ENCODE measurements around the gene MRPL1. TPM values are rescaled to one million over a fixed set of nuclear protein-coding genes. Genes with fewer than 3 reads are reported as not detected.

Gene MRPL1
- total and polyA plus RNA-seq, 2 donors (not counting 1 experiment from before 2014, with no cell fraction given), result 25.4 to 35.6 TPM

DNA sequence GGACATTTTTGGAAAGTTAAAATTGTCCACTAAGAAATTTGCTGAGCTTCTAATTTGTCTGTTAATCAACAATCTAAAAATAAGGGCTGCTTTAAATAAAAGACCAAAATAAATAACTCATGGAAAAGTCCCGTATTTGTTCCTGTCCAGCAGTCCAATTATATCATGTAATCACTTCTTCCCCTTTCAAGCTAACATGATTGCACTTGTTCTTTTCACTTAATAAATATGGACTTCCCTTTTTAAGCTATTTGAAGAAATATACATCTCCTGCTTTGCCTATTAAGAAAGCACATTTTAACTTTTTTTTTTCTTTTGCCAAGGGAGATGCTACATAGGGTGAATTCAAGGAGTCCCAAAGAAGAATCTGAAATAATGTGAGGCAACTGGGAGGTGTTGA is 138.9 kb downstream of the MRPL1 start:
- no peaks in the 10 kb centered on the region for H3K4me1 ChIP-seq (ENCODE audit: control insufficient read depth, extremely low read depth, insufficient read depth, low read length)
- H3K27me3 ChIP-seq (ENCODE audit: control insufficient read depth, insufficient read depth, low read length), result peaks cover 2% of the 10 kb centered on the region
- H3K79me2 ChIP-seq (ENCODE audit: control insufficient read depth, insufficient read depth, low read length), result no peaks in the 10 kb centered on the region
- no peak overlapping the region for H3K9ac ChIP-seq (ENCODE audit: insufficient read depth, low read length)
- no peak for TF ChIP-seq EZH2 (IDR thresholded peaks at IDR 0.05; ENCODE audit: low read length, missing control alignments)
- TF ChIP-seq, protein P1, sequence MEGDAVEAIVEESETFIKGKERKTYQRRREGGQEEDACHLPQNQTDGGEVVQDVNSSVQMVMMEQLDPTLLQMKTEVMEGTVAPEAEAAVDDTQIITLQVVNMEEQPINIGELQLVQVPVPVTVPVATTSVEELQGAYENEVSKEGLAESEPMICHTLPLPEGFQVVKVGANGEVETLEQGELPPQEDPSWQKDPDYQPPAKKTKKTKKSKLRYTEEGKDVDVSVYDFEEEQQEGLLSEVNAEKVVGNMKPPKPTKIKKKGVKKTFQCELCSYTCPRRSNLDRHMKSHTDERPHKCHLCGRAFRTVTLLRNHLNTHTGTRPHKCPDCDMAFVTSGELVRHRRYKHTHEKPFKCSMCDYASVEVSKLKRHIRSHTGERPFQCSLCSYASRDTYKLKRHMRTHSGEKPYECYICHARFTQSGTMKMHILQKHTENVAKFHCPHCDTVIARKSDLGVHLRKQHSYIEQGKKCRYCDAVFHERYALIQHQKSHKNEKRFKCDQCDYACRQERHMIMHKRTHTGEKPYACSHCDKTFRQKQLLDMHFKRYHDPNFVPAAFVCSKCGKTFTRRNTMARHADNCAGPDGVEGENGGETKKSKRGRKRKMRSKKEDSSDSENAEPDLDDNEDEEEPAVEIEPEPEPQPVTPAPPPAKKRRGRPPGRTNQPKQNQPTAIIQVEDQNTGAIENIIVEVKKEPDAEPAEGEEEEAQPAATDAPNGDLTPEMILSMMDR (conservative IDR thresholded peaks at IDR 0.05 in 1 of 2, IDR thresholded peaks at IDR 0.05 in 1 of 2; ENCODE audit: low read depth in 1 of 2, low read length in 2 of 2), result no peak
- DNase-seq (ENCODE audit: low read depth in 2 of 2), result no peak
- no peak overlapping the region for H2AFZ ChIP-seq (ENCODE audit: low read length)
- H3K4me2 ChIP-seq (ENCODE audit: extremely low read depth, insufficient read depth, low read length), result no peak overlapping the region
- H4K20me1 ChIP-seq (ENCODE audit: control insufficient read depth, extremely low read depth, insufficient read depth, low read length), result no peaks in the 10 kb centered on the region
- H3K9me3 ChIP-seq (ENCODE audit: control insufficient read depth, insufficient read depth, low read depth, low read length), result no peaks in the 10 kb centered on the region
- no peak overlapping the region for H3K27ac ChIP-seq (ENCODE audit: insufficient read depth, low read length)
- no peak overlapping the region for H3K4me3 ChIP-seq (replicated peaks in 1 of 4; ENCODE audit: control extremely low read depth in 1 of 4, insufficient read depth in 1 of 4, low read depth in 3 of 4, low read length in 4 of 4)
- H3K36me3 ChIP-seq (ENCODE audit: control insufficient read depth, insufficient read depth, low read length), result no peaks in the 10 kb centered on the region

DNA sequence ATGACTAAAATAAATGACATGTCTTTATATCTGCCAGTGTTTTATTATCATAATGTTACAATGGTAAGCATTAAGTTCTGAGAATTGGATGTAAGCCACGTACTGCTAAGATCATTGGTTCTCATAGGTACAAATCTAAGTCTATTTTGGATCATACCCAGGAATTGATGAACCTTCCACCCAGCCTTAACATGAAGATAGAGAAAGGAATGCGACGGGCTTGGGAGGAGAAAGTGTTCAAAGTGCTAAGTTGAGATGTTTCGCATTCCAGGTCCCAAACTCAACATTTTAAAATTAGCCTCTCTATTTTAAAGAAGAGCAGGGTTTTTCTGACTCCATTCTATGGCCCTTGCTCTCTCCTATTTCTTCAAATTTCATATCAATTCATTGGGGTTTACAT is 139.6 kb downstream of the MRPL1 start:
- no peak overlapping the region for H3K4me3 ChIP-seq (replicated peaks in 1 of 4; ENCODE audit: control extremely low read depth in 1 of 4, insufficient read depth in 1 of 4, low read depth in 3 of 4, low read length in 4 of 4)
- H3K36me3 ChIP-seq (ENCODE audit: control insufficient read depth, insufficient read depth, low read length), result no peaks in the 10 kb centered on the region
- H3K4me1 ChIP-seq (ENCODE audit: control insufficient read depth, extremely low read depth, insufficient read depth, low read length), result no peaks in the 10 kb centered on the region
- no peak for TF ChIP-seq EZH2 (IDR thresholded peaks at IDR 0.05; ENCODE audit: low read length, missing control alignments)
- TF ChIP-seq, protein P1 (conservative IDR thresholded peaks at IDR 0.05 in 1 of 2, IDR thresholded peaks at IDR 0.05 in 1 of 2; ENCODE audit: low read depth in 1 of 2, low read length in 2 of 2), result no peak
- H4K20me1 ChIP-seq (ENCODE audit: control insufficient read depth, extremely low read depth, insufficient read depth, low read length), result no peaks in the 10 kb centered on the region
- H3K4me2 ChIP-seq (ENCODE audit: extremely low read depth, insufficient read depth, low read length), result no peak overlapping the region
- H3K79me2 ChIP-seq (ENCODE audit: control insufficient read depth, insufficient read depth, low read length), result no peaks in the 10 kb centered on the region
- no peak overlapping the region for H3K27ac ChIP-seq (ENCODE audit: insufficient read depth, low read length)
- H2AFZ ChIP-seq (ENCODE audit: low read length), result no peak overlapping the region
- no peak overlapping the region for H3K9ac ChIP-seq (ENCODE audit: insufficient read depth, low read length)
- DNase-seq (ENCODE audit: low read depth in 2 of 2), result peak in 1 of 2 donors; percentile 81
- peaks cover 2% of the 10 kb centered on the region for H3K27me3 ChIP-seq (ENCODE audit: control insufficient read depth, insufficient read depth, low read length)
- H3K9me3 ChIP-seq (ENCODE audit: control insufficient read depth, insufficient read depth, low read depth, low read length), result no peaks in the 10 kb centered on the region

Other genes starting within 250 kb of the MRPL1 start
- 11.8 and 12.7 TPM in 2 replicates for gene CNOT6L, start 43.5 kb upstream of the MRPL1 start, total RNA-seq
- 8.1 and 11.4 TPM in 2 replicates for gene CNOT6L, start 43.5 kb upstream of the MRPL1 start, polyA plus RNA-seq
- gene FRAS1, start 194.5 kb downstream of the MRPL1 start, total RNA-seq, result 0.66 and 1.8 TPM in 2 replicates
- gene FRAS1, start 194.5 kb downstream of the MRPL1 start, polyA plus RNA-seq, result 0.30 and 0.76 TPM in 2 replicates

Measured in fibroblast of lung (primary cell).